Measurements from ENCODE around the gene ZNF182. TPM values are rescaled to one million over a fixed set of nuclear protein-coding genes. Genes with fewer than 3 reads are reported as not detected.
"Not testable (repeated sequence)": the region's sequence is repeated elsewhere in the genome, so short reads cannot be mapped to it uniquely, and the experiment has no call there.

ZNF182 gene
- total and polyA plus RNA-seq, 5 donors from 2014 or later: 3.0 to 7.1 (median 4.7) TPM

DNA sequence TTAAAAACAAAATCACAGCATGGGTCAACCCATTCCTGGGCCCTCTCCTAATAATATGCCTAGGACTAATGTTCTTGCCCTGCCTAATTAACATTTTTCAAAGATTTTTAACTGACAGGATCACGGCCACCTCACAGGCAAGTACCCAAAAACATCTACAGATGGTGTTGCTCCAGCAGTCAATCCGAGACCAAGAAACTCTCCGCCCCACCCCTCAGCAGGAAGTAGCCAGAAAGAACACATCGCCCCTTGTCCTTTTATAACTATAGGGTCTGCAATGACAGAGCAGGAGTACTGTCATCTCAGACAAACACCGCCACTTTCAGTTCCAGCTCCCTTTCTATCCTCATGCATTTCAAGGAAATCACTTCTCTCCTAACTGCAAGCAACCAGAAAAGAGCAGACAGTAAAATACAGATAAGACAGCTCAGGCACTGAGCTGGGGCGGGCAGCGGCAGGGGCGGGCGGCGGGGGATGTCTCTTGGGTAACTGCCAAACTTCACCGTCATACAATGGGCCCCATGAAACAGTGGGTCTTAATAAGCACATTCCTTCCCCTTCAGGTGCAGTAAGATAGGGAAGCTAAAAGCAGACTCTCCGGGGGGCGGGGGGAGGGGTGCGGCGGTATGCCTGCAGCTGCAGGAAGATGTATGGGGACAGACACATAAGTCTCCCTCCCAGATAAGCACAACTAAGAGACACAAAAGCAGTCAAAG lies 67.4 kb downstream of the ZNF182 start:
- H3K9me3 Mint-ChIP-seq: peaks cover 0 to 3% (median 1%) of the 10 kb centered on the region in 7 donors
- no peaks in the 10 kb centered on the region for H3K4me1 ChIP-seq (ENCODE audit: control insufficient read depth, insufficient read depth, low read length, poor library complexity, severe bottlenecking)
- H3K4me3 ChIP-seq (ENCODE audit: low read depth, low read length): no peak overlapping the region
- no peaks in the 10 kb centered on the region for H3K27me3 ChIP-seq (ENCODE audit: control insufficient read depth, insufficient read depth, low read length)
- no peaks in the 10 kb centered on the region for H3K9me3 ChIP-seq (ENCODE audit: control insufficient read depth in 2 of 2, low read length in 2 of 2)
- H3K36me3 Mint-ChIP-seq: no peaks in the 10 kb centered on the region
- peaks cover 0 to 4% (median 0%) of the 10 kb centered on the region in 4 donors for H3K4me1 Mint-ChIP-seq
- peak overlapping the region in 1 of 3 donors; percentile 44 for H3K27ac Mint-ChIP-seq
- H3K36me3 ChIP-seq (ENCODE audit: control insufficient read depth, insufficient read depth, low read length): no peaks in the 10 kb centered on the region
- H3K4me3 Mint-ChIP-seq: peak overlapping the region in 3 of 4 donors; percentile 52 to 85 (median 77)
- ATAC-seq (ENCODE audit: low read depth in 2 of 2): no peak
- H3K27ac ChIP-seq (ENCODE audit: insufficient read depth, low read length, poor library complexity, severe bottlenecking): no peak overlapping the region
- DNase-seq: peak in 2 of 3 donors; percentile 3 to 35
- H3K27me3 Mint-ChIP-seq: no peaks in the 10 kb centered on the region

DNA sequence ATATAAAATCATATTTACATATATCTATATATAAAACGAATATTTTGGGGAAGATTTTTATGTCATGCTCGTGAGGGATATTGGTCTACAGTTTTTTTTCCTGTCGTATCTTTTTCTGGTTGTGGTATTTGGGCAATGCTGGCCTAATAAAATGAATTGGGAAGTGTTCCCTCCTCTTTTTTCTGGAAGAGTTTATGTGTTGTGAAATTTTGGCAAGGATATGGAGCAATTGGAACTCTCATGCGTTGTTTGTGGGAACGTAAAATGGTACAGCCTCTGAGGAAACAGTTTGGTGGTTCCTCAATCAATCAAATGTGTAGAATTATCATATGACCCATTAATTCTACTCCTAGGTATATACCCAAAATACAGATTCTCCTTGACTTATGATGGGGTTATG lies 69.8 kb downstream of the ZNF182 start:
- ATAC-seq (ENCODE audit: low read depth in 2 of 2) (no peak), DNase-seq (no peak)
- Mint-ChIP-seq H3K36me3 (no peaks in the 10 kb centered on the region), H3K4me1 (peaks cover 0 to 4% (median 0%) of the 10 kb centered on the region in 4 donors), H3K4me3 (no peak overlapping the region), H3K27me3 (no peaks in the 10 kb centered on the region), H3K9me3 (peaks cover 0 to 3% (median 0%) of the 10 kb centered on the region in 7 donors), H3K27ac (no peak overlapping the region)
- Histone ChIP-seq H3K27me3 (ENCODE audit: control insufficient read depth, insufficient read depth, low read length) (no peaks in the 10 kb centered on the region), H3K4me1 (ENCODE audit: control insufficient read depth, insufficient read depth, low read length, poor library complexity, severe bottlenecking) (no peaks in the 10 kb centered on the region), H3K4me3 (ENCODE audit: low read depth, low read length) (no peak overlapping the region), H3K9me3 (ENCODE audit: control insufficient read depth in 2 of 2, low read length in 2 of 2) (no peaks in the 10 kb centered on the region), H3K36me3 (ENCODE audit: control insufficient read depth, insufficient read depth, low read length) (no peaks in the 10 kb centered on the region), H3K27ac (ENCODE audit: insufficient read depth, low read length, poor library complexity, severe bottlenecking) (no peak overlapping the region)

DNA sequence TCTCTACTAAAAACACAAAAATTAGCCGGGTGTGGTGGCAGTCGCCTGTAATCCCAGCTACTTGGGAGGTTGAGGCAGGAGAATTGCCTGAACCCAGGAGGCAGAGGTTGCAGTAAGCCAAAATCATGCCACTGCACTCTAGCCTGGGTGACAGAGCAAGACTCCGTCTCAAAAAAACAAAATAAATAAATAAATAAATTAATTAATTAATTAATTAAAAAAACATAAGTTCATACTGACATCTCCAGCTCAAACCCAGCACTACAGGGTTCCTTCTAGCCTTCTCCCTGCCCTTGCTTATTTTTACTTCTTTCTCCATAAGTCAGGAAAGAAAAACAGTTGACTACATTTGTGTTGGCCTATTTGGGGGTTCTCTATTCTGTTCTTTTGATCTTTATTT lies 71.8 kb downstream of the ZNF182 start:
- not testable (repeated sequence) for H3K9me3 ChIP-seq (ENCODE audit: control insufficient read depth in 2 of 2, low read length in 2 of 2); H3K4me1 ChIP-seq (ENCODE audit: control insufficient read depth, insufficient read depth, low read length, poor library complexity, severe bottlenecking); H3K4me3 Mint-ChIP-seq; H3K27ac Mint-ChIP-seq; H3K9me3 Mint-ChIP-seq; H3K27ac ChIP-seq (ENCODE audit: insufficient read depth, low read length, poor library complexity, severe bottlenecking); H3K4me1 Mint-ChIP-seq; H3K27me3 ChIP-seq (ENCODE audit: control insufficient read depth, insufficient read depth, low read length); H3K36me3 ChIP-seq (ENCODE audit: control insufficient read depth, insufficient read depth, low read length); H3K36me3 Mint-ChIP-seq; ATAC-seq (ENCODE audit: low read depth in 2 of 2); H3K27me3 Mint-ChIP-seq; H3K4me3 ChIP-seq (ENCODE audit: low read depth, low read length); DNase-seq

DNA sequence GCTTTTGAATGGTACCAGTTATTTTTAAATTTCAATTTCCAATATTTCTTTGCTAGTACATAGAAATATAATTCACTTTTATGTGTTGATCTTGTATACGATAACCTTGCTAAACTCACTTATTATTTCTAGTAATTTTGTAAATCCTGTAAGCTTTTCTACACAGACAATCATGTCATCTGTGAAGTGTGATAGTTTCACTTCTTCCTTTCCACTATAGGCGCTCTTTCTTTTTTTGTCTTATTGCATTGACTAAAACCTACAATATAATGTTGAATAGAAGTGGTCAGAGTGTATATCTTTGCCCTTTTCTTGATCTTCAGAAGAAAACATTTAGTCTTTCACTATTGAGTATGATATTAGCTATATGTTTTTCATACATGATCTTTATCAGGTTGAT lies 76.6 kb downstream of the ZNF182 start:
- Histone ChIP-seq H3K4me3 (ENCODE audit: low read depth, low read length) (no peak overlapping the region), H3K36me3 (ENCODE audit: control insufficient read depth, insufficient read depth, low read length) (no peaks in the 10 kb centered on the region), H3K4me1 (ENCODE audit: control insufficient read depth, insufficient read depth, low read length, poor library complexity, severe bottlenecking) (no peaks in the 10 kb centered on the region), H3K27me3 (ENCODE audit: control insufficient read depth, insufficient read depth, low read length) (no peaks in the 10 kb centered on the region), H3K9me3 (ENCODE audit: control insufficient read depth in 2 of 2, low read length in 2 of 2) (peaks cover 0 to 3% of the 10 kb centered on the region in 2 experiments), H3K27ac (ENCODE audit: insufficient read depth, low read length, poor library complexity, severe bottlenecking) (no peak overlapping the region)
- no peak overlapping the region for H3K27ac Mint-ChIP-seq
- no peaks in the 10 kb centered on the region for H3K27me3 Mint-ChIP-seq
- no peak for ATAC-seq (ENCODE audit: low read depth in 2 of 2)
- no peak overlapping the region for H3K4me3 Mint-ChIP-seq
- peaks cover 0 to 11% (median 1%) of the 10 kb centered on the region in 7 donors for H3K9me3 Mint-ChIP-seq
- H3K4me1 Mint-ChIP-seq: no peaks in the 10 kb centered on the region
- no peak for DNase-seq
- no peaks in the 10 kb centered on the region for H3K36me3 Mint-ChIP-seq

Other genes starting within 250 kb of the ZNF182 start
- 10.9 TPM for gene ZNF81, start 167.1 kb downstream of the ZNF182 start, total RNA-seq
- gene ZNF81, start 167.1 kb downstream of the ZNF182 start, polyA plus RNA-seq: 1 to 10 TPM; 1.8 to 6.0 (median 2.7) TPM
- not detected for gene SPACA5, start 3.0 kb upstream of the ZNF182 start, total RNA-seq
- under 1 TPM in 1 of 4 donors, not detected in 3; 0.79 TPM for gene SPACA5, start 3.0 kb upstream of the ZNF182 start, polyA plus RNA-seq
- gene ZNF630, start 67.7 kb upstream of the ZNF182 start, total RNA-seq: 1.5 TPM
- gene ZNF630, start 67.7 kb upstream of the ZNF182 start, polyA plus RNA-seq: 1 to 10 TPM; 1.2 to 2.7 (median 1.9) TPM
- not detected for gene SPACA5B, start 126.6 kb upstream of the ZNF182 start, total RNA-seq
- gene SPACA5B, start 126.6 kb upstream of the ZNF182 start, polyA plus RNA-seq: not detected
- gene SSX5, start 192.8 kb upstream of the ZNF182 start, total RNA-seq: not detected
- gene SSX5, start 192.8 kb upstream of the ZNF182 start, polyA plus RNA-seq: not detected